ENCODE results near the gene DKK3.

DKK3 gene

DNA sequence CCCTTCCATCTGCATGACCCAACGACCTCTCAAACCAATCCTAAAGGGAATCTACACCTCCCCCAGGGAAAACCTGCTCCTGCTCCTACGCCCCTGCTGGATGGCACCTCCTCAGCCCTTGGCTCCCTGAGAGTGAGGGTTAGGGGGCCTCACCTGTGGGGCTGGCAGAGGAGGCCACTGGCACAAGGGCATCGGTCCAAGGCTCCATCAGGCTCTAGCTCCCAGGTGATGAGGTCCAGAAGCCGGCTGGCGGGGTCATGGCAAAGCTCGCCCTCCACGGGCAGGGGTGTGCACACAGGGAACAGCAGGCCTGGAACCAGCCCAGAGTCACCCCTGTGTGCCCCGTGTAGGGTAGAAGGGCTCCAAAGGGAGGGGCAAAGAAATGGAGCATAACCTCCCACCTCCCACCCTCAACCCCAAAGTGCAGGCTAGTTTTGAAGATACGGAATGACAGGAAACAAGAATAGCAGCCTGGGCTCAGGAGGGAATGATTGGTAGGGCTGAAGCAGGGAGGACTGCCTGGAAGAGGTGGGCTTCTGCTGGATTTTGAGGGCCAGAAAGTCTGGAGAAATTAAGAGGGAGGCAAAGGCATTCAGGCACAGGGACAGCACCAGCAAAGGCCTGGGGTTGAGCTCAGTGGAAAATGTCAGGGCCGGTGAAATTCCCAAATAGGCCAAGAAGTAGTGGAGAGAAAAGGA is 42.6 kb downstream of the DKK3 start:
- no peak for DNase-seq

DNA sequence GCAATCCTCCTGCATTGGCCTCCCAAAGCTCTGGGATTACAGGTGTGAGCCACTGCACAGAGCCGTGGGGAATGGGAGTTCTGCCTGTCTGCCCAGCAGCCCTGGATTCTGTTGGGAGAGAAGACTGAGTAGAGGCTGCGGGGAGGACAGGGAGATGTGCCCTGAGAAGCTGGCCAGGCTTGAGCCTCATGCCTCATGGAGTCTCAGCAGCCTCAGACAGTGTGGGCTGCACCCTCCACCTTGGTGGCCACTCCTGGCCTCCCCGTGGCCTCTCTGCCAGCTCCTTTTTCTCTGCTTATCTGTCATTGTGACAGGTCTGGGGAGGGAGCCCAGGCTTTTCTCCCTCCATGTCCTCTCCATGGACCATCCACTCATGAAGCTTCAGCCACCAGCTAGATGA is 43.2 kb downstream of the DKK3 start:
- DNase-seq = no peak

DNA sequence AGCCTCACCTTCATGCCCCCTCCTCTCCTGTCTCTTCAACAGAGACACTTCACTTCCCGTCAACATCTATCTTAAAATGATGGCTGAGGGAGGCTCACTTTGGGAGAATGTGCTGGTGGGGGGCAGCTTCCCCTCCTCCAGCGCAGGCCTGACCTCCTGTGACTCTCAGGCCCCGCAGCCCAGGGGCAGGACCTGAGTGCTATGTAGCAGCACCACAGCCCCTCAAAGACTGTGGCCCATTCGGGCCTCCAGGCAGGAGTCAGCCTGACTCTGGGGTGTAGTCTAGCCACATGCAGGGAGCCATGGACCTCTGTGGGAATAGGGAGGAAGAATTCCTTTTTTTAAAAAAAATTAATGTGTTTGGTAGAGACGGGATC is 43.7 kb downstream of the DKK3 start:
- no peak for DNase-seq

DNA sequence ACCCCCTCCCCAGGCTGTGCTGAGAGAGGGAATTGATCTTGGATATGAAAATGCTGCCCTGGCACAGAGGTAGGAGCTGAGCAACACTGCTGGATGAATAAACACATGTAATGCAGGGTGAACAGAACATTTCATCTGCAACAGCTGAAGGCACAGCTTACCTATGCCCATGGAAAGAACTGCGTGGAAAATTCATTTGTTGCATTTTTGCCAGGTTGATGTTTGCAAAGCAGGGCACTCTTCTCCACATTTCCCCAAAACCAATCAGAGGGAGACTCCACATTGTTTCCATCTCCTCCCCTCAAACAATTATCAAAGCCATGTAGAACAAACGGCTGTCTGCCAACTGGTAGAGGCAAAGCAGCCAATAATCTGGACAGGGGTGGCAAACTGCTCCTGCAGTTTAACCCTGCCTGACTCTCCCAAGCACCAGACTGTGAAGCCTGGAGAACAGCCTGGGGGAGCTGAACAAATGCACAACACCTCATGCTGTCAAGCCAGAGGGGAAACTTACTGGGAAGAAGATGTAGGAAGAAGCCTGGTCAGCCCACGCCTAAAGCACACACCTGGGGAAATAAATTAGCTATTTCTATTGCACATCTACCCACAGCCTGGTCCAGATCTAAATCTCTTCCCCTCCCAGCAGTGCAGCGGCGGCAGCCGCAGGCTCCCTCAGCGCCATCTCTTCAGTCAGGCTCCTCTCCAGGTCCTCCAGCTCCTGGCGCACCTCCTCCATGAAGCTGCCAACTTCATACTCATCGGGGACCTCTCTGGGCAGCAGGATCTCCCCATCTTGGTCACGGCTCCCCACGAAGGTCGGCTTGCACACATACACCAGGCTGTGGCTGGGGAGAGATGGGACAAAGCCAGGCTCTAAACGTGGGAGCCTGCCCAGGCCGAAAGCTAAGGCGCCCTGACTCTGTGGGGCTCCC is 44.3 kb downstream of the DKK3 start:
- no peak for DNase-seq

DNA sequence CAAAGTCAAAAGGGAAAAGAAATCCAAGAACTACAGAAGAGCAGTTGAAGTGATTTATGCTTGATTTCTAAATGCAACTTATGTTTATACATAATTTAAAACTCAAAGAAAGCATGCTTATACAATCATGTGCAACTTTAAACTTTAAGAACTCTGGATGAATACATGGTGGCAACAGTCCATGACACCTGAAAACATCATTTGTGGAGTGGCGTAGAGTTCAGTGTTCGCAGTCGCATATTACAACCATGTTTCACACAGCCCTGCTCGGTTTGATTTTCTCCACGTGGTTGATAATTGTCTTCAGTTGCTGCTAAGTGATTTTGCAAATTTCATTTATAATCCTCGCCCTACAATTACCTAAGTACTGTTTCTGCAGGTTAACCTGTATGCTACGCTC is 45.4 kb downstream of the DKK3 start:
- DNase-seq = no peak

DNA sequence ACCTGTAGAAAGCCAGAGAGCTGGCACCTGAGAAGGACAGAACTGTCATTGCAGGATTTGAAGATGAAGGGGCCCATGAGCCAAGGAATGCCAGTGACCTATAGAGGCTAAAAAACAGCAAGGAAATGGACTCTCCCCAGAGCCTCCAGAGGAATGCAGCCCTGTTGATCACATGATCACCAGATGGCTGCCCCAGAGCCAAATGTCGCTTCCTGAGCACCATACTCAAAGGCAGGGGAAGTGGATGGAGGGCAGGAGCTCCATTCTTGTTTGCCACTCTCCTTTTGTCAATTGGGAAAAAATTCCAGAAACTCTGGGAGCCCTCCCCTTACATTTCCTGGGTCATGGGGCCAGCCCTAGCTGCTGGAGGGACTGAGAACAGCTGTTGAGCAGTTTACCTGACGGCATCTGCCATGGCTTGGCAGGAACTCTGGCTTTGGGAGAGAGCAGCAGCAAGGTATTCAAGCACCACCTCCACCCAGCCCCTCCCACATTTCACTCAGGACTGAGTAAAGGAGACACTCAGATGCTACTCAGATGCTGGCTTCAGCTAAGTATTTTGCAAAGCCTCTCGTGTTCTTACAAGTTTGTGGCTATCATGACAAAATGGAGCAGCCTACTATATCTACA is 46.9 kb downstream of the DKK3 start:
- DNase-seq = no peak

DNA sequence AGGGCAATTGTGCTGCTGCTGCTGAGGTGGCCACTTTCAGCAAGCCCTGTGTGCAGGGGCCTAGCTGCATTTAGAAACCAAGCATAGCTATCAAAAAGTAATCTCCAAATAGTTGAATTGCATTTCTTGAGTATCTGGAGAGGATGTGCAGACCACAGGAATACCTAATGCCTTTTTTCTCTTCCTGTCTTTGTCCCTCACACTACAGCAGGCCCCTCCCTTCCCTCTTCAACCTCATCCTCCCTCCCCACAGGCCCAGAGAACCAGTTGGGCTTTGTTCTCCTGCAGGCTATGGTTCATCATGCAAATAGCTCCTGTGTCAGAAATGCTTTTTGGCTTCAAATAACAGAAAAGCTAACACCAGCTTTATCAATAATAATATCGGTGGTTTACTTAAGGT is 47.7 kb downstream of the DKK3 start:
- no peak for DNase-seq

DNA sequence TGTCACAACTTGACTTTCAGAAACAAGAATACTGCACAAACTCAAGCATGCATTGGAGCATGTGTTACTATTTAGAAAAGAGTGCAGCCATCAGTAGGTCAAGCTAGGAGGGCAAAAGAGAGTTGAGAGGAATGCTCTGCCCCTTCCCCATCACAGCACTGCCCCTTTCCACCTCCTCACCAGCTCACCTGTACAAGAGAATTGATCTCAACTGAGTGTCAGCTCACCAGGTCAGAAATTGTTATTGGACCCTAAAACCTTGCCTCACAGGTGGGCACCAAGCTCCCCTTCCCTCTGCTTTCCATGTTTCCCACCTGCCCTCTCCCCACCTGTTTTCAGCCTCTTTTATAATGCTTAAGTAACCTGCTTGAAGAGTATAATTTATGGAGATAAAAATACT is 48.8 kb downstream of the DKK3 start:
- DNase-seq = no peak

DNA sequence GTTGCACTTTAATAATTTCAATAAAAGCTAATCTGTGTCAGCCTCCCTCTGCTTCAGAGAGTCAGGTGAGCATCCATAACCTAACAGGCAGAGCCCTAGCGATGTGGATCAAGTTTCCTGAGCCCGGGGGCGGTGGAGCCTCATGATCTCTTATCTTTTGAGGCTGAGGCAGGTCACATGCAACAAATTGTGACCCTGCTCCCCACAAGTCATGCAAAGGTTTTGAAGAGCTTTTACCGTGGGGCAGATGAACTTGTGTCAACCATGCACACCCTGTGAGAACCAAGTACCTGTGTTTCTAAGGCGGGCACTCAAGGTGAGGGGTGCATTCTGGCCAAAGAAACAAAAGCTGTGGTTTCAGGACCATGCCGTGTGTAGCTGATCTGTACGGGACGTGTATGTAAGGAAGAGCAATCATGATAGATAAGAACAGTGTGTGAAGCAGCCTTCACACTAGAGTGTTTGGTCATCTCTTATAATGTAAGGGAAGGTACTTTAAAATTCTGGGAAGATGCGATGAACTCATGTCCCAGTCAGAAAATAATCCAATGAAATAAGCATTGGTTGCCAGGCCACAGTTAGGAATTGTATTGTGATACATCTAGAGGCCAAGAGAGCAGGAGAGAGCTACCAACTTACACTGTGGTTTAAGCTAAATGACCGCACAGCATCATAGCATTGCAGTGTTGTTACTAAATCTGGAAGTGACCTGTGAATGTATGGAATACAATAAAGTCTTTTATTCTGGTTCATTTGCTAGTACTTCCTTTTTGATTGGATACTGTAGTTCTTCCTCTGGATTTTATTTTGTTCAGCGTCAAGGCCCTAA is 49.8 kb downstream of the DKK3 start:
- no peak for DNase-seq

DNA sequence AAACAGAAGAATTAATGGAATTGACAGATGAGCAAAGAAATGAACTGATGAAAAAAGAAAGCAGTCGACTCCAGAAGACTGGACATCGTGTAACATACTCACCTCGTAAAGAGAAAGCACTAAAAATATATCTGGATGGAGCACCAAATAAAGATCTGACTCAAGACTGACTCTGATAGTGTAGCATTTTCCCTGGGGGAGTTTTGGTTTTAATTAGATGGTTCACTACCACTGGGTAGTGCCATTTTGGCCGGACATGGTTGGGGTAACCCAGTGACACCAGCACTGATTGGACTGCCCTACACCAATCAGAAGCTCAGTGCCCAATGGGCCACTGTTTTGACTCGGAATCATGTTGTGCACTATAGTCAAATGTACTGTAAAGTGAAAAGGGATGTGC is 52.4 kb downstream of the DKK3 start:
- no peak for DNase-seq

DNA sequence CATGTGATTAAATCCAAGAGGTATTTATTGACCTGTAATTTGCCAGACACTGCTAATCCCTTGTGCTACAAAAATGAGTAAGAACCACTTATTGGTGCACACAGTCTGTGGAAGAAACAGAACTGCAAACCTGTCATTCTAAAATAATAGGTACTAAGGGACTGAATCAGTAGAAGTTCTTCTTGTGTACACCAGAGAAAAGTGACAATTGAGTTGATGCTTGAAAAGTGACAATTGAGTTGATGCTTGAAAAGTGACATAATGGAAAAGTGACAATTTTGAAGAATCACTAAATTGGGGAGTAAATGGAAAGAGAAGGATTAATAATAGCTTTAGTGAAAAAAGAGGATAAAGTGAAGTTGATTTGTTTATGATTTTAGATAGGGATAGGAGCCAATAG is 56.4 kb downstream of the DKK3 start:
- no peak for DNase-seq

DNA sequence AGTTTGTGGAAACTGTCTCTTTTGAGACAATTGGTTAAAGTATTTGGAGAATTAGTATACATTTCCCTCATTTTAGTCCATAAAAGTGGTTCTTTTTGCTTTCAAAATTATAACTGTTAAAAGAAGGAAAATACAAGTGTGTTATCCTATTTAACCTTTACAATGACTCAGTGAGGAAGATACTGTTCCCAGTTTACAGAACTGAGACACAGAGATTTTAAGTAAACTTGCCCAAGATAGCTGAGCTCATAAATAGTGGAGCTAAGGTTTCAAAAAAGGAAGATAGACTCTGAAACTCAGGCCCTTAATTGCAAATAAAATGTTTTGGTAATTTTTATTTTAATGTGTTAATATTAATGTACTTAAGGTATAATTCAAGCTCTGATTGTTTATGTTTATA is 58.9 kb downstream of the DKK3 start:
- DNase-seq = no peak

DNA sequence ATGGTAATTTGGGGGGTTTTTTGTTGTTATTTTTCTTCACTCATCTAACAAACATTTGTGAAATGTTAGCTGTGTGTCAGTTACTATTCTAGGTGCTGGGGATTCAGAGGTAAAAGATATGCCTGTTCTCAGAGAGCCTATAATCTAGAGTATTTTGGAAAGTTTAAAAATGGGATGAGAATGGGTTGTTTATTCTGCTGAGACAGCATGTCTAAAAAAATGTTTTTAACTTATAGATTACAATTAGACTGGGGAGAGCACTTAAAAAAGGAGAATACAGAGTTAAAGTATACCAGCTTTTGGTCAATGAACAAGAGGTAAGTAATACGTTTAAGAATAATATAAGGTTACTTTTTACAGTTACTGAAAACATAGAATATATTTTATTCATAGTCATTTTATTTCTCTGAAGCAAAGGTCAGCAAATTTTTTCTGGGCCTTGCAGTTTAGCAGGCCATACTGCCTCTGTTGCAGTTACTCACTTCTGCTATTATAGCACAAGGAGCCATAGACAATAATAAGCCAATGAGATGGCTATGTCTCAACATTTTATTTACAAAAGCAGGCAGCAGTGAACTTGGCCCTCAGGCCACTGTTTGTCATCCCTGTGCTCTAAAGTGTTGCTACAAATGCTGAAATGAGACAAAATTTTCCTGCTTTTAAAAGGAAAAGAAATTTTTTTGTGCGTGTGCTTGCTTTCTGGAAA is 60.0 kb downstream of the DKK3 start:
- DNase-seq = no peak

DNA sequence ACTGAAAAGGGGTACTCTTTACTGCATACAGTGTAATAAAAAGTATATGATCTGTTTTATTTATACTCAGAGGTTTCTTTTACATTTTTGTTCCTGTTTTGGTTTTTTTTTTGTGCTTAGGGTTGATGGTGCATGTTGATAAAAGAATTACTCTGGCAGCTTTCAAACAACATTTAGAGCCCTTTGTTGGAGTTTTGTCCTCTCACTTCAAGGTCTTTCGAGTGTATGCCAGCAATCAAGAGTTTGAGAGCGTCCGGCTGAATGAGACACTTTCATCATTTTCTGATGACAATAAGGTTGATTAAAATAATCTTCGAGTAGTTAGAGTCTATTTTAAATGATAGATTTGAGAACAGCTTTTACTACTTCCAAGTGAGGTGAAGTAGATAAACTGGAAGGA is 60.6 kb downstream of the DKK3 start:
- DNase-seq = no peak

DNA sequence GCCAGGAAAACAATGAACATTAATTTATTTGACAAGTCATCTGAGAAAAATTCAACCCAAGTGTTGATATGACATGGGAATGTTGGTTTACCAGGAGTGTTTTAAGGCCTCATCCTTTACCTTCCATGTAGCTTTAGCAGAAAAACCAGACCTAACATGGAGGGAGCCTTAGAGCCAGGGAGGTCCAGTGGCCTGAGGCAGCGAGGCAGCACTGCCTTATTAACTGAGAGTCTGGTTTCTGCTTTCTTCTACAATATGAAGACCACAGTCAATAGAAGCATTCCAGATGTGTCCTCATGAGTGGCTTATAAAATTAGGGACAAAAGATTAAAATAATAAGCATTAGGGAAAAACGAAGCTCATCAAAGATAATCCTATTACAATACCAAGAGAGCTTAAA is 61.5 kb downstream of the DKK3 start:
- no peak for DNase-seq

DNA sequence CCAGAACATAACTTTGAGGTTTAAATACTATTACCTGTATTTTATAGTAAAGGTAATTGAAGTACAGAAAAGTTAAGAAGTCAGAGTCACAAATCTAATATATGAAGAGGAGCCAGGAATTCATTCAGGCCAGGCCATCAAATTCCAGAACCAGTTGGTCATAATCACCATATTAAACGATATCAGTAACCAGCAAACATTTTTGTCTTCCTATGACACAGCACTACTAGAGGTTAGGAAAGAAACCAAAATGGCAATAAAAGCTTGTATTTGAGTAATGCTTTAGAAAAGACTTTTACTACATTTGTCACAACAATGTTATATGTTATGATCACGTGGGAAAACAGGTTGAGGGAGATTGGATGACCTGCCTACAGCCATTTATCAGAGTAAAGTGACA is 62.2 kb downstream of the DKK3 start:
- no peak for DNase-seq

DNA sequence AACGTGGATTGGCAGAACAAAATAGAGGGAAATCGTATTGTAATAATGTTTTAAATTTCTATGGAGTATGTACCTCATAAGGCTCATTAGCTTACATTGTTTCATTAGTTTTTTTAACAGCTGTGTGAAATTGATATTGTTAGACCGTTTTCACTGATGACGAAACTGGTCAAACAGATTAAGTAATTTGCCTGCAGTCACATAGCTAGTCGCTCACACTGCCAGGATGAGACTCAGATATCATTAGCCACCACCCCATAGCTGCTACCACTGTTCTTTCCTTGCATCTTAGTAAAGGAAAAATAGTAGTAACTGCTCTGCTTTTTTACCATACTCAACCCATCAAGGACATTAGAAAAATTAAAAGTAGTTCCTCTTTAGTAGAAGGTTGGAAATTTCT is 64.0 kb downstream of the DKK3 start:
- DNase-seq = no peak

DNA sequence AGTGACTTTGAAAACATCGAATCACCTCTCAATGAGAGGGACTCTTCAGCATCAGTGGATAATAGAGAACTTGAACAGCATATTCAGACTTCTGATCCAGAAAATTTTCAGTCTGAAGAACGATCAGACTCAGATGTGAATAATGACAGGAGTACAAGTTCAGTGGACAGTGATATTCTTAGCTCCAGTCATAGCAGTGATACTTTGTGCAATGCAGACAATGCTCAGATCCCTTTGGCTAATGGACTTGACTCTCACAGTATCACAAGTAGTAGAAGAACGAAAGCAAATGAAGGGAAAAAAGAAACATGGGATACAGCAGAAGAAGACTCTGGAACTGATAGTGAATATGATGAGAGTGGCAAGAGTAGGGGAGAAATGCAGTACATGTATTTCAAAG is 65.8 kb downstream of the DKK3 start:
- no peak for DNase-seq

DNA sequence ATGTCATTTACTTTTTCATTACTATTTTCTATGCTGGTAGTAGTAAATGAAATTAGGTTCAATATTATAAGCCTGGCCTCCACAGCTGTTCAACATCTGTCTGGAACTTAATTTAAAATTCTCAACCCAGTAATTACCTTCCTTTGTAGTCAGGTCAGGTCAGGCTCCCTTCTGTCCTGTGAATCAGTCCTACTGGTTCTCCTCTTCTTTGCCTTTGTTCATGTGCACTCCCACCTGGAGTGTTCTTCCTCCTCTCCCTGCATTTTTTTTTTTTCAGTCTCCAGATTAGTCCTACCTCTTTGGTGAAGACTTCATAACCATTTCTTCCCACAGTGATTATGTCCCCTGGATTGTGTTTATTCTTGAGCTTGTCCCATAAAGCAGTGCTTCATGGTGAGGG is 67.9 kb downstream of the DKK3 start:
- no peak for DNase-seq

DNA sequence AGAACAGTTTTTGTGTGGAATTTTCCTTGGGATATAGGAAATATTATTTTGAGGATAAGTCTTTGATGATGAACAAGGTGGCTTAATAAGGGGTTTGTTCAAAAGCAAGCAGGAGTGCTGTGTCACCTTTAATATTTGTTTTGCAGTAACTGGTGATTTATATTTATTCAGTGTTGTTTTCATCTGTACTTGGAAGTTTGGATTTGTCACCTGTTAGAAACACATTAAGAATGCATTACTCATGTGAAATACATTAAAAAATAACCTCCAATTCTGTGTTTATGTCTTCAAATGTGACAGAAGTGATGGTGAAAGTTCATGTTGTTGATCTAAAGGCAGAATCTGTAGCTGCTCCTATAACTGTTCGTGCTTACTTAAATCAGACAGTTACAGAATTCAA is 70.5 kb downstream of the DKK3 start:
- no peak for DNase-seq

DNA sequence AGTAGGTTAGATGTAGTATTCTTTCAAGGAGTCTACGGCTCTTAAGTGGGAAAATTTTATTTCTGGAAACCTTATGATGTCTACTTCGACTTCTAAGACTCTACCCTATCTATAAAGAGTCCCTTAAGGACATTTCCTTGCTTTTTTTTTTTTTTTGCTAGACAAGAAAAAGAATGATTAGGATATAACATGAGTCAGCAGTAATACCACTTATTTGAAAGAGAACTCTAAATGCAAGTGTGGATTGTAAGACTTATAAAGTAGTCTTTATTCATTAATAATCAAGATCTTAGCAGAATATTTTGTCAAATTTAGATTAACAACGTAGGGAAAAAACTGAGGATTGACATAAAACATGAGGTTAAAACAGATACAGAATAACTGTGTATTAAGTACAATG is 71.0 kb downstream of the DKK3 start:
- no peak for DNase-seq

DNA sequence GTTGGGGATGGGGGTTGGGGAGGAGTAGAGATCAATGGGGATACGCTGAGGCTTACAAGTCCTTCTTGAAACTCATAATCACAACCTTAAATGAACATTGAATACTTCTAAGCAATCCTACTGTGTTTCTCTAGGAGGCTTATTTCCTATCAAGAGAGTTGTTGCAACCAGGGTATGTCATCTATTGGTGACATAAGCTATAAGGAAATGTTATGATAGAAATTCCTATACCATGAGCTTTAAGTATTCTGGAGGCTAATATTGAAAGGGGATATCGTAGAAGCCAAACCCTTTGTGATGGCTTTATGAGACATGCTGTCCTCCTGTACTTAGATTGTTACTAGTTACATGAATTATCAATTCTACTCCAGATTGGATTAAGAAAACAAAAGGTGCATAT is 72.9 kb downstream of the DKK3 start:
- no peak for DNase-seq
